Right atrium auricular region (tissue), 2 donors: ENCODE data around the gene SNED1. TPM values are rescaled to one million over a fixed set of nuclear protein-coding genes. Genes with fewer than 3 reads are reported as not detected.

Source experiments
- DNase-seq: peaks from one replicate; pipeline ENCODE4 v3.0.0-alpha.2; 2019; ENCODE audit warnings: low spot score
- H3K27ac ChIP-seq, 2 donors: fragments of 200-600 bp; sonication (generic); 1 replicate in 1 of 2; 2 replicates in 1 of 2; pipeline ENCODE4 v1.5.1; 2016 to 2019
- H3K27me3 ChIP-seq, 2 donors: fragments of 200-600 bp; sonication (generic); one replicate each; pipeline versions ENCODE4 v1.5.1 to v1.6.0; 2017 to 2019
- H3K36me3 ChIP-seq: fragments of 200-600 bp; sonication (generic); one replicate; pipeline ENCODE4 v1.5.1; 2016
- H3K4me1 ChIP-seq, 2 donors: fragments of 200-600 bp; sonication (generic); one replicate each; pipeline versions ENCODE4 v1.5.1 to v1.6.0; 2017 to 2019
- H3K4me3 ChIP-seq, 2 donors: fragments of 200-600 bp; sonication (generic); 1 replicate in 1 of 2; 2 replicates in 1 of 2; pipeline ENCODE4 v1.5.1; 2017 to 2019; ENCODE audit warnings: mild to moderate bottlenecking in 1 of 2, moderate library complexity in 1 of 2
- H3K9me3 ChIP-seq, 2 donors: fragments of 200-600 bp; sonication (generic); one replicate each; pipeline ENCODE4 v1.5.1; 2019
- total RNA-seq, 2 donors: library from RNA; depleted of rRNA; stranded (reverse); fragments of >200 nt; gene quantifications; one replicate each; pipeline ENCODE4 v1.1.0, GENCODE V29; 2016
- TF ChIP-seq, protein P1 (sequence below), 2 donors: fragments of 200-600 bp; sonication (generic); IDR thresholded peaks; one replicate each; pipeline ENCODE4 v1.5.1; 2019; ENCODE audit warnings: antibody characterized with exemption in 2 of 2

Gene SNED1
- total RNA-seq, 2 donors from 2014 or later: 9.9 to 16.4 TPM

DNA sequence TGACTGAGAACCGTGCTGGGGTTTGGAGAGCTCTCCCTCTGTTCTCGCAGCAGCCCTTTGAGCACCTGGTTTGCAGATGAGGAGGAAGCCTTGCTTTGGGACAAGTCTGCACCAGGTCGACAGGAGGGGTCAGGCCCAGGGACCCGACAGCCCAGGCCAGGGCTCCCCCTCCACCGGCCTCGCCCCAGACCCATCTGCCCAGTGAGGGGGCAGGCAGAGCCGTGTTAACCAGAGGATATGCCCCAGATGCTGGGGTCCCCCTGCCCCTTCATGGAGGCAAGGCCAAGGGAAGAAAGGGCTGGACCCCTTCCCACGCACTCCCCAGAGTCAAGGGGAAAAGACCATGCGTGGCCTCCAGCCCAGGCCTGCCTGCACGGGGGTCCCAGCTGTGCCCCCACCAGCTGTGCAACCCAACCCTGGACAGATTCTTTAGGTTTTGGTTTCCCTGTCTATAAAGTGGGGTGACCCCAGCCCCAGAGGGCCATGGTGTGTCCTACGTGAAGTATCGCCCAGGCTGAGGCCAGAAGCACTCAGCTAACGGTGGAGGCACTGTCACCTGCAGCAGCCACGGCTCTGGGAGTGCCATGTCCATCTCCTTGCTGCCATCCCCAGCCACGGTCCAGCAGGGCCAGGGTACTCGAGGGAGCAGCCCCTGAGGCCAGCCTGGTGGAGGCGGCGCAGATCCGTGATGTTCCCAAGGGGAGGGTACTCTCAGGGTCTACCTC is 4.8 kb upstream of the SNED1 start:
- Histone ChIP-seq H3K9me3 (no peaks in the 10 kb centered on the region), H3K27me3 (no peaks in the 10 kb centered on the region), H3K4me3 (no peak overlapping the region), H3K36me3 (no peaks in the 10 kb centered on the region), H3K27ac (no peak overlapping the region), H3K4me1 (peaks cover 0 to 51% of the 10 kb centered on the region in 2 donors)
- TF ChIP-seq, protein P1, sequence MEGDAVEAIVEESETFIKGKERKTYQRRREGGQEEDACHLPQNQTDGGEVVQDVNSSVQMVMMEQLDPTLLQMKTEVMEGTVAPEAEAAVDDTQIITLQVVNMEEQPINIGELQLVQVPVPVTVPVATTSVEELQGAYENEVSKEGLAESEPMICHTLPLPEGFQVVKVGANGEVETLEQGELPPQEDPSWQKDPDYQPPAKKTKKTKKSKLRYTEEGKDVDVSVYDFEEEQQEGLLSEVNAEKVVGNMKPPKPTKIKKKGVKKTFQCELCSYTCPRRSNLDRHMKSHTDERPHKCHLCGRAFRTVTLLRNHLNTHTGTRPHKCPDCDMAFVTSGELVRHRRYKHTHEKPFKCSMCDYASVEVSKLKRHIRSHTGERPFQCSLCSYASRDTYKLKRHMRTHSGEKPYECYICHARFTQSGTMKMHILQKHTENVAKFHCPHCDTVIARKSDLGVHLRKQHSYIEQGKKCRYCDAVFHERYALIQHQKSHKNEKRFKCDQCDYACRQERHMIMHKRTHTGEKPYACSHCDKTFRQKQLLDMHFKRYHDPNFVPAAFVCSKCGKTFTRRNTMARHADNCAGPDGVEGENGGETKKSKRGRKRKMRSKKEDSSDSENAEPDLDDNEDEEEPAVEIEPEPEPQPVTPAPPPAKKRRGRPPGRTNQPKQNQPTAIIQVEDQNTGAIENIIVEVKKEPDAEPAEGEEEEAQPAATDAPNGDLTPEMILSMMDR (IDR thresholded peaks at IDR 0.05): no peak
- no peak for DNase-seq

DNA sequence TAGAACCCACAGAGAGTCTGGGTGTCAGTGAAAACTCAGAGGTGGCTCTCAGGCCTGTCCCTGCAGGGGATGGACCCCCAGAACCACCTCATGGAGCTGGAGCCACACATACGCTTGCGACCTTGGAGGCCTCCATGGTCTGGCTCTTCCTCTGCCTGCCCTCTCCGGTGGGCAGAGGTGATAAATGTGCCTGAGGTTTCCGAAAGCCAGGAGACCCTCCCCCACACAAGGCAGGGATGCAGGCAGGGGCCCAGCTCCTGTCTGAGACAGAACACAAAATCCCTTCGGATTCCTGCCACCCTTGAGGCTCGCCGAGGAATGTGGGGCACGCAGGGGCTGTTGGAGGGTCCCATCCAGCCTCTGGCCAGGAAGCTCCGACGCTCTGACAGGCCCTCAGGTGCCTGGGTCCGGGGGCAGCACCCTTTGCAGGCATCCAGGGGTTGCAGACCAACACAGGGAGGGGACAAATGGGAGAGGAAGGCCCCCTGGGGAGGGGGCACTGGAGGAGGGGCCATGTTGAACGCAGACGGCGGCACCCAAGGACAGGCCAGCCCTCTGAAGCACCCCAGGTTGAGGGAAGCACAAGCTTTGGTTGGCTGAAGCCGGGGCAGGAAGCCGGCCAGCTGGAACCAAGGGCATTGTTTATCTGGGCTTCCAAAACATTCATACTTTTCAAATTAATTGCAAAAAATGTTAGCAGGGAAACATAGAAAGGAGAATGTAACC is 4.1 kb upstream of the SNED1 start:
- no peak for DNase-seq
- H3K9me3 ChIP-seq: no peaks in the 10 kb centered on the region
- H3K27ac ChIP-seq: no peak overlapping the region
- H3K36me3 ChIP-seq: no peaks in the 10 kb centered on the region
- no peak overlapping the region for H3K4me3 ChIP-seq
- peaks cover 0 to 53% of the 10 kb centered on the region in 2 donors for H3K4me1 ChIP-seq
- H3K27me3 ChIP-seq: no peaks in the 10 kb centered on the region
- TF ChIP-seq, protein P1 (IDR thresholded peaks at IDR 0.05): no peak

DNA sequence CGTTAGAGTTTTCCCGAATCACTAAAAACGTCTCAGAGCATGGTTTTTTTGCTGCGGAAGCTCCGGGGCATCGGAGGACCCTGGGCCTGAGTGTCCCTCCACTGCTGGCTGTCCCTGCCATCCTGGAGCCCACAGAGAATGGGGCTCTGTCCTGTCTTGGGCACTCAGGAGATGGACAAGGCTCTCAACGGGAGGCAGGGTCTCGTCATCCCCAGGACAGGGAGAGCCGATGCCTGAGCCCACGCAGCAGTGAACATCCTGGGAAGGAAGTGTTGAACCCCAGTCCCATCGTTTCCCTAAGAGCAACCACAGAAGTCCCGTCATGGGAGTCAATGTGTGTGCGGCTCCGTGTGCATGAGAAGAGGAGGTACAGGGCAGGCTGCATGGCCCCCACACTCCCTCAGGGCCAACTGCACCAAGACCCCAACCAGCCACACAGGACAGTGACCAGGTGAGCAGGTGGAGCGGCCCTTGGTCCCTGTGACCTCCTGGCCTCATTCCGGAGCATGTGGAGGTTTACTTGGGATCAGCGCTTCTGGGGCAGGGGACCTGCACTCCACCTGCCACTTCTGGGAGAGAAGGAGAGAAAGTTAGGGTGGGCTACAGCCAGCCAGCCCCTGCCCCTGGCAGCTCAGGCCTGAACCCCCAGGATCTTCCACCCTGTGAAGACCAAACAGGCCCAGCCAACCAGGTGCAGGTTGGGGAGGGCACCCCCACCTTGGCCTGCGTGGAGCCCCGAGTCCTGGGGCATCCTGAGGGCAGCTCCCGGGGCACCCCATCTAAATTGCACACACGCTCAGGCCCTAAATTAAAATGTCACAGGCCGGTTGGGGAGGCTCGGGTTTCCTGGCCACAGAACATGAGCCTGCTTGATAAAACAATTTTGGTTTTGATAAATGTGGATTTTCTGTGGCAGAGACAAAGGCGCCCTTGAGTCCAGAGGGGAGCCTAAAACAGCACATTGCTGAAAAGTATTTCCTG is 3.1 kb upstream of the SNED1 start:
- peaks cover 0 to 61% of the 10 kb centered on the region in 2 donors for H3K4me1 ChIP-seq
- H3K36me3 ChIP-seq: no peaks in the 10 kb centered on the region
- TF ChIP-seq, protein P1 (IDR thresholded peaks at IDR 0.05): no peak
- H3K27ac ChIP-seq: no peak overlapping the region
- H3K9me3 ChIP-seq: no peaks in the 10 kb centered on the region
- H3K4me3 ChIP-seq: no peak overlapping the region
- H3K27me3 ChIP-seq: no peaks in the 10 kb centered on the region
- no peak for DNase-seq

DNA sequence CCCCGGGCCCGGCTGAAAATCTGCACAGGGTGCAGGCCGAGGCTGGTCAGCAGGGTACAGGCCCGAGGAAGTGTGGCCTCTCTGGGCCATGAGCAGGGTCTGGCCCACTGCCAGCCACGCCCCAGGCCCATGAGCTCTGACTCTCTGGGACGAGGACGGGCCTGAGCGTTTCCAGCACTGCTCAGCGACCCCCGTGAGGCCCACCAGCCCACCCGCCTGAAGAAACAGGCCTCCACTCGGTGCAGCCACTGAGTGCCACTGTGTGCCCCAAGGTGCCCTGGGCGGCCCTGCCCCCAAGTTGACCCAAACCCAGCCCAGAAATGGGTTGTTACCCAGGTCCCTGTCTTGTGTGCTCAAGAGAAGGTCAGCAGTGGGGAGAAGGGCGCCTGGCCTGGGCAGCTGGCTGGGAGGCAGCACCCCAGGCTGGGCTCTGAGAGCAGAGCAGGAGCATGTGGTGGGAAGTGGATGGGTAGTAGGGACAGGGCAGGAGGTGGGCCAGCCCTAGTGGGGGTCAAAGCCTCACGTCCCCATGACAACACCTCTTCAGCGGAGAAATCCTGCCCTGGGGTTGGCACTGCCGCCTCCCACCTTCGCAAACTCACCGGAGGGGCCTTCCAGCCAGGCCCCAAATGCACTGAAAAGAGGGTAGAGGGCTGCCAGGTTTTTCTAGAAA is 2.1 kb upstream of the SNED1 start:
- H3K27me3 ChIP-seq: no peaks in the 10 kb centered on the region
- H3K27ac ChIP-seq: no peak overlapping the region
- TF ChIP-seq, protein P1 (IDR thresholded peaks at IDR 0.05): no peak
- H3K36me3 ChIP-seq: no peaks in the 10 kb centered on the region
- no peak for DNase-seq
- peaks cover 0 to 55% of the 10 kb centered on the region in 2 donors for H3K4me1 ChIP-seq
- H3K4me3 ChIP-seq: no peak overlapping the region
- H3K9me3 ChIP-seq: no peaks in the 10 kb centered on the region

DNA sequence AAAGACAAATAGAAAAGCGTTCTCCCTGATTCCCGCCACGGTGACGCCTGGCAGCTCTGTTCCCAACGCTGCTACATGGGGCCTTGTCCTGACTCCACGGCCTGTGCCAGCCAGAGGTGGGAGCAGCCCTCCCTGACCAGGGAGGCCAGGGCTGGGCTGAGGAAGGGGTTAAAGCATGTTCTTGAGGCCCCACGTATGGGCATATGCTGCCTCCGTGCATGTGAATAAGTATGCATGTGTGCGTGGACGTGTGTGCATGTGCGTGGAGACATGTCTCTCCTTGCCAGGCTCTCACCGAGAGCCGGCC is 1.6 kb upstream of the SNED1 start:
- peak; percentile 56 for DNase-seq
- H3K27ac ChIP-seq: peak overlapping the region; percentile 62 to 80
- H3K4me3 ChIP-seq: no peak overlapping the region
- H3K9me3 ChIP-seq: no peaks in the 10 kb centered on the region
- H3K4me1 ChIP-seq: peaks cover 0 to 51% of the 10 kb centered on the region in 2 donors
- TF ChIP-seq, protein P1 (IDR thresholded peaks at IDR 0.05): no peak
- H3K27me3 ChIP-seq: no peaks in the 10 kb centered on the region
- no peaks in the 10 kb centered on the region for H3K36me3 ChIP-seq
